ENCODE results near the gene PGLYRP4.

PGLYRP4 gene

DNA sequence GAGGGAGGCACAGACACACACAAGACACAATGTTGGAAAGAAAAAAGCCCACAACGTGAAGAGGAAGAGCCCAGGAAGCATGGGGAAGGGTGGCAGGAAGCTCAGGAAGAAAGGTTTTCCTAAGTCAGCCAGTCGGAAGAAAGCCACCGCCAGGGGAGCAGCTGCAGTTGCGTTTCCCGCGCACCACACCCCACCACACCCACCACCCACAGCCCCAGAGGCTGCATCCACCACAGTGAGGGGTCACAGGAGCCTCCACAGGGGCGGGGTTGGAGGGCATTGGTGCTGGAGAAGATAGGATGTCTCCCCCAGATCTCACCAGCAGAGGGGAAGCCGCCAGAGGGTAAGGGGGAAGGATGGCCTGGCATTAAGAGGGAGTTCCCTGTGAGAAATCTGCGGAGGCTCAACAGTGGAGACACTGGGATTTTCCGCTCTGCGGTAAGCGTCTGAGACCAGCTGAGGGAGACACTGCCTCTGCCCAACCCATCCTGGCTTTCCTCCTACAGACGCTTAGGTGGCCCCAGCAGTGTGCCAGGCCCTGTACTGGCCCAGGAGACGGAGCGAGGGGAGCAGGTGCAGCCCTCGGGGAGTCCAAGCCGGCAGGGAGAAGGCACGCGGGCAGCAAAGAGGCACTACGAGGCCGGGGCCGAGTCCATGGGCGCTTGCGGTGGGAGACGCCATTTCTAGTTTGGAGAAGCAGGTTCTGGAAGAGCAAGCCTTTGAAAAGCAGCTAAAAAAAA, 55.7 kb downstream of the PGLYRP4 start:
- TF ChIP-seq CTCF (conservative IDR thresholded peaks at IDR 0.05), result no peak; the same call in 1 of the 2 replicates
- no peak overlapping the region for H3K27ac ChIP-seq

DNA sequence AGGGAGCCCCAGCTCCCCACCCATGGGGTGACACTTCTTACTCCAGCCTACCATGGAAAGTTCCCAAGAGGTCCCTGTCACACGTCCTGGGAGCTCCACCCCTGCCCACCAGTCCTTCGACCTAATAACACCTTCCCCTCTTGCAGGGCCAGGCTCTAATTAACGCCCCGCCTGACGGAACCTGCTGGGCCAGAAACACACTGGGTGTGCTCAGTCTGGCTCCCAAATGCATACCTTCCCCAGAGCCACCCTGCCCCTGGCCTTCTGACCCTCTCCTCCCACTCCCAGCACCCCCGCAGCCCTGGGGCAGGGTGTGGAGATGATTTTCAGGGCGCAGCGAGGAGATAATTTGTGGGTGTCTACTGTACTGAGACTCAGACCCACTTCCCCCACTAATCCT, 56.5 kb downstream of the PGLYRP4 start:
- TF ChIP-seq CTCF (conservative IDR thresholded peaks at IDR 0.05), result no peak
- H3K27ac ChIP-seq, result no peak overlapping the region

DNA sequence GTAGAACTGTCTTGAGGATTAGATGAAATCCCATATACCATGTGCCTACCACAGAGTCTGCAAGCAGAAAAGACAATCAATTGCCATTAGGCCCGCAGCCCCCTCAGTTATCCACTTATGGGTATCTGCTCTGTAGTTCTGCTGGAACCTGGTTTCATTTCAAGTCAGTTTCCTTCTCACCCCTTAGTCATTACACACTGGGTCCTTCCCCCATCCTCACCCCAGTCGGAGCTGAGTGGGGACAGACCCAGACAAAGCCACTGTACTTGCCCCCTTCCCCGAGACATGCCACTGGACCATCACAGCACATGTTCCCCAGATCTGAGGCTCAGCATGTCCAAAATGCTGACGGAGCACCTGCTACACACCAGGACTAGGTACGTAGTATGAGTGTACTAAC, 57.1 kb downstream of the PGLYRP4 start:
- no peak for TF ChIP-seq CTCF (conservative IDR thresholded peaks at IDR 0.05)
- H3K27ac ChIP-seq, result no peak overlapping the region

DNA sequence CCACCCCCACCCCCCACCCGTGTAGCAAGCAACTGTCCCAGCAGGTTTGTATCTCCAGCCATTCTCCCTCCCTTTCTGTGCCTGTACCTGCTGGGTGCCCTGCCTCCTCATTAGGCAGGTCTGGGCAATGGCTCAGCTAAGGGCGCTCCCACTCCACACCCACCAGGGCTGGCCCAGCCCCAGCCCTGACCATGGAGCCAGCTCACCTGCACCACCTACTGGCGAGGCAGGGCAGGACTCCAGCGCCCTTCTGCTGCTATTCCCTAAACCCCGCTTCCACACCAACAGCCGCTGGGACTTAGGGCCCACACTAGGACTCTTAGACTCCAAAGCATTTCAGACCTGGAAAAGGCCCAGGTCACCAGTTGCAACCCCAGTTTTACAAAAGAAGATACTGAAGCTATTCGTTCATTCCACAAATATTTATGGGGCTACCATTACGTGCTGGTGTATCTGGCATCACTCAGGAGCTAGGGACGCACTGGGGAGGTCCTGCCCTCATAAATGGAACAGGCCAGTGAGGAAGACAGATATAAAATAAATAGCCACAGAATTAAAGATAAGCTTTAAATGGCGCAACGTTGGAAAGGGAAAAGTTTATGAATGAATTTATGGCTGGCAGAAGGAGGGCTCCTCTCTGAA, 59.9 kb downstream of the PGLYRP4 start:
- H3K27ac ChIP-seq, result no peak overlapping the region
- peak; percentile 43; the same call in 1 of the 2 replicates for TF ChIP-seq CTCF (conservative IDR thresholded peaks at IDR 0.05)

Measured in VCaP (cell line).